ENCODE data around the gene FKBP7.
A peak's percentile ranks its signal among the peaks of the same experiment; 100 is the strongest.

Gene FKBP7

GRCh38 chr2:178457390-178457886, 21.0 kb downstream of the FKBP7 start:
- no peaks in the 10 kb centered on the region for H3K27me3 ChIP-seq (ENCODE audit: control insufficient read depth, insufficient read depth, low read length)
- no peaks in the 10 kb centered on the region for H3K4me1 ChIP-seq (ENCODE audit: control insufficient read depth, insufficient read depth, low read length)
- no peaks in the 10 kb centered on the region for H3K36me3 ChIP-seq (ENCODE audit: control insufficient read depth, insufficient read depth, low read length)
- H3K9ac ChIP-seq (ENCODE audit: low read length) = no peak overlapping the region
- H3K4me3 ChIP-seq (ENCODE audit: low read length) = no peak overlapping the region
- no peaks in the 10 kb centered on the region for H3K9me3 ChIP-seq (ENCODE audit: control insufficient read depth, low read length)

GRCh38 chr2:178455947-178456346, 22.5 kb downstream of the FKBP7 start:
- H3K36me3 ChIP-seq (ENCODE audit: control insufficient read depth, insufficient read depth, low read length) = no peaks in the 10 kb centered on the region
- H3K27me3 ChIP-seq (ENCODE audit: control insufficient read depth, insufficient read depth, low read length) = no peaks in the 10 kb centered on the region
- no peak overlapping the region for H3K4me3 ChIP-seq (ENCODE audit: low read length)
- H3K4me1 ChIP-seq (ENCODE audit: control insufficient read depth, insufficient read depth, low read length) = no peaks in the 10 kb centered on the region
- H3K9ac ChIP-seq (ENCODE audit: low read length) = no peak overlapping the region
- no peaks in the 10 kb centered on the region for H3K9me3 ChIP-seq (ENCODE audit: control insufficient read depth, low read length)

- no peak overlapping the region for H3K4me3 ChIP-seq (ENCODE audit: low read length)
- H3K9me3 ChIP-seq (ENCODE audit: control insufficient read depth, low read length) = no peaks in the 10 kb centered on the region
- H3K36me3 ChIP-seq (ENCODE audit: control insufficient read depth, insufficient read depth, low read length) = peaks cover 3% of the 10 kb centered on the region
- H3K9ac ChIP-seq (ENCODE audit: low read length) = no peak overlapping the region
- H3K4me1 ChIP-seq (ENCODE audit: control insufficient read depth, insufficient read depth, low read length) = peaks cover 12% of the 10 kb centered on the region
- no peaks in the 10 kb centered on the region for H3K27me3 ChIP-seq (ENCODE audit: control insufficient read depth, insufficient read depth, low read length)
These were observed 25.5 kb downstream of the FKBP7 start for GRCh38 chr2:178452870-178453269.

GRCh38 chr2:178452334-178452733, 26.1 kb downstream of the FKBP7 start:
- Histone ChIP-seq H3K9me3 (ENCODE audit: control insufficient read depth, low read length) (no peaks in the 10 kb centered on the region), H3K9ac (ENCODE audit: low read length) (no peak overlapping the region), H3K4me1 (ENCODE audit: control insufficient read depth, insufficient read depth, low read length) (peaks cover 12% of the 10 kb centered on the region), H3K36me3 (ENCODE audit: control insufficient read depth, insufficient read depth, low read length) (peaks cover 3% of the 10 kb centered on the region), H3K27me3 (ENCODE audit: control insufficient read depth, insufficient read depth, low read length) (no peaks in the 10 kb centered on the region), H3K4me3 (ENCODE audit: low read length) (no peak overlapping the region)

- peak within 1 kb of the TSS; percentile 74 for H3K4me3 ChIP-seq (ENCODE audit: low read length)
- peak within 1 kb of the TSS; percentile 89 for H3K9ac ChIP-seq (ENCODE audit: low read length)
- no peaks in the 10 kb centered on the region for H3K9me3 ChIP-seq (ENCODE audit: control insufficient read depth, low read length)
- peaks cover 3% of the 10 kb centered on the region for H3K36me3 ChIP-seq (ENCODE audit: control insufficient read depth, insufficient read depth, low read length)
- H3K4me1 ChIP-seq (ENCODE audit: control insufficient read depth, insufficient read depth, low read length) = peaks cover 12% of the 10 kb centered on the region
- no peaks in the 10 kb centered on the region for H3K27me3 ChIP-seq (ENCODE audit: control insufficient read depth, insufficient read depth, low read length)
These were observed 27.4 kb downstream of the FKBP7 start, which contains the start of the genes PJVK and PRKRA for GRCh38 chr2:178450774-178451525. PJVK (plus strand) TSS chr2:178451378; CDS start chr2:178453410, 2,032 bp downstream. PRKRA (minus strand) TSS chr2:178451175; CDS start chr2:178451030, 145 bp downstream.

- Histone ChIP-seq H3K9ac (ENCODE audit: low read length) (peak overlapping the region; percentile 80), H3K27me3 (ENCODE audit: control insufficient read depth, insufficient read depth, low read length) (no peaks in the 10 kb centered on the region), H3K36me3 (ENCODE audit: control insufficient read depth, insufficient read depth, low read length) (peaks cover 3% of the 10 kb centered on the region), H3K4me3 (ENCODE audit: low read length) (peak overlapping the region; percentile 74), H3K9me3 (ENCODE audit: control insufficient read depth, low read length) (no peaks in the 10 kb centered on the region), H3K4me1 (ENCODE audit: control insufficient read depth, insufficient read depth, low read length) (peaks cover 12% of the 10 kb centered on the region)
These were observed 28.0 kb downstream of the FKBP7 start for GRCh38 chr2:178450524-178450773.

- Histone ChIP-seq H3K4me1 (ENCODE audit: control insufficient read depth, insufficient read depth, low read length) (peaks cover 12% of the 10 kb centered on the region), H3K4me3 (ENCODE audit: low read length) (peak overlapping the region; percentile 74), H3K9ac (ENCODE audit: low read length) (peak overlapping the region; percentile 80), H3K9me3 (ENCODE audit: control insufficient read depth, low read length) (no peaks in the 10 kb centered on the region), H3K27me3 (ENCODE audit: control insufficient read depth, insufficient read depth, low read length) (no peaks in the 10 kb centered on the region), H3K36me3 (ENCODE audit: control insufficient read depth, insufficient read depth, low read length) (peaks cover 3% of the 10 kb centered on the region)
These were observed 28.5 kb downstream of the FKBP7 start for GRCh38 chr2:178449700-178450523.

- Histone ChIP-seq H3K9me3 (ENCODE audit: control insufficient read depth, low read length) (no peaks in the 10 kb centered on the region), H3K27me3 (ENCODE audit: control insufficient read depth, insufficient read depth, low read length) (no peaks in the 10 kb centered on the region), H3K4me3 (ENCODE audit: low read length) (no peak overlapping the region), H3K4me1 (ENCODE audit: control insufficient read depth, insufficient read depth, low read length) (peaks cover 12% of the 10 kb centered on the region), H3K36me3 (ENCODE audit: control insufficient read depth, insufficient read depth, low read length) (peaks cover 3% of the 10 kb centered on the region), H3K9ac (ENCODE audit: low read length) (no peak overlapping the region)
These were observed 29.3 kb downstream of the FKBP7 start for GRCh38 chr2:178448968-178449661.

GRCh38 chr2:178441426-178441825, 37.0 kb downstream of the FKBP7 start:
- Histone ChIP-seq H3K4me3 (ENCODE audit: low read length) (no peak overlapping the region), H3K9me3 (ENCODE audit: control insufficient read depth, low read length) (no peaks in the 10 kb centered on the region), H3K4me1 (ENCODE audit: control insufficient read depth, insufficient read depth, low read length) (no peaks in the 10 kb centered on the region), H3K27me3 (ENCODE audit: control insufficient read depth, insufficient read depth, low read length) (no peaks in the 10 kb centered on the region), H3K36me3 (ENCODE audit: control insufficient read depth, insufficient read depth, low read length) (no peaks in the 10 kb centered on the region), H3K9ac (ENCODE audit: low read length) (no peak overlapping the region)

- Histone ChIP-seq H3K4me3 (ENCODE audit: low read length) (no peak overlapping the region), H3K36me3 (ENCODE audit: control insufficient read depth, insufficient read depth, low read length) (no peaks in the 10 kb centered on the region), H3K27me3 (ENCODE audit: control insufficient read depth, insufficient read depth, low read length) (no peaks in the 10 kb centered on the region), H3K9me3 (ENCODE audit: control insufficient read depth, low read length) (no peaks in the 10 kb centered on the region), H3K4me1 (ENCODE audit: control insufficient read depth, insufficient read depth, low read length) (no peaks in the 10 kb centered on the region), H3K9ac (ENCODE audit: low read length) (no peak overlapping the region)
These were observed 41.7 kb downstream of the FKBP7 start for GRCh38 chr2:178436662-178437061.

- Histone ChIP-seq H3K9ac (ENCODE audit: low read length) (no peak overlapping the region), H3K36me3 (ENCODE audit: control insufficient read depth, insufficient read depth, low read length) (no peaks in the 10 kb centered on the region), H3K9me3 (ENCODE audit: control insufficient read depth, low read length) (no peaks in the 10 kb centered on the region), H3K27me3 (ENCODE audit: control insufficient read depth, insufficient read depth, low read length) (no peaks in the 10 kb centered on the region), H3K4me3 (ENCODE audit: low read length) (no peak overlapping the region), H3K4me1 (ENCODE audit: control insufficient read depth, insufficient read depth, low read length) (no peaks in the 10 kb centered on the region)
These were observed 49.1 kb downstream of the FKBP7 start for GRCh38 chr2:178429336-178429735.

GRCh38 chr2:178428396-178428806, 50.0 kb downstream of the FKBP7 start:
- Histone ChIP-seq H3K4me3 (ENCODE audit: low read length) (no peak overlapping the region), H3K9ac (ENCODE audit: low read length) (no peak overlapping the region), H3K36me3 (ENCODE audit: control insufficient read depth, insufficient read depth, low read length) (no peaks in the 10 kb centered on the region), H3K9me3 (ENCODE audit: control insufficient read depth, low read length) (no peaks in the 10 kb centered on the region), H3K4me1 (ENCODE audit: control insufficient read depth, insufficient read depth, low read length) (no peaks in the 10 kb centered on the region), H3K27me3 (ENCODE audit: control insufficient read depth, insufficient read depth, low read length) (no peaks in the 10 kb centered on the region)

Data from mucosa of stomach (tissue), 1 donor.